Stomach (tissue), 9 donors: ENCODE measurements around the gene CD1E. TPM values are rescaled to one million over a fixed set of nuclear protein-coding genes. Genes with fewer than 3 reads are reported as not detected.

Experiments used
- DNase-seq, 2 donors: peaks; one replicate each; pipeline versions ENCODE4 v3.0.0 to v3.0.0-alpha.2; 2013 to 2019
- H3K27ac ChIP-seq, 5 donors: fragments of 200-600 bp in 4 of 5; sonication (generic) in 4 of 5; one replicate each; pipeline ENCODE4 v1.5.1; 2013 to 2019; ENCODE audit warnings: mild to moderate bottlenecking in 1 of 5, moderate library complexity in 1 of 5
- H3K27me3 ChIP-seq, 3 donors: fragments of 200-600 bp; sonication (generic); one replicate each; pipeline ENCODE4 v1.5.1; 2017 to 2019; ENCODE audit warnings: mixed run types in 1 of 3
- H3K36me3 ChIP-seq, 4 donors: fragments of 200-600 bp; sonication (generic); 1 replicate in 3 of 4; 2 replicates in 1 of 4; pipeline ENCODE4 v1.5.1; 2016 to 2019
- H3K4me1 ChIP-seq, 4 donors: fragments of 200-600 bp; sonication (generic); one replicate each; pipeline ENCODE4 v1.5.1; 2016 to 2019
- H3K4me3 ChIP-seq, 4 donors: fragments of 200-600 bp; sonication (generic) in 3 of 4; one replicate each; pipeline ENCODE4 v1.5.1; 2016 to 2019; ENCODE audit warnings: mild to moderate bottlenecking in 1 of 4
- H3K9me3 ChIP-seq, 4 donors: fragments of 200-600 bp; sonication (generic); one replicate each; pipeline ENCODE4 v1.5.1; 2016 to 2019
- CTCF ChIP-seq, 7 experiments: fragments of 450-650 bp in 4 of 7; fragments of 200-600 bp in 3 of 7; sonication (generic) in 3 of 7; IDR thresholded peaks; one replicate each; pipeline ENCODE4 v1.5.1; 2016 to 2019; ENCODE audit warnings: antibody characterized with exemption in 7 of 7, control low read depth in 2 of 7, mild to moderate bottlenecking in 1 of 7
- EP300 ChIP-seq: sonication (generic); formaldehyde crosslinking; IDR thresholded peaks from one replicate; pipeline ENCODE4 v1.6.1; 2017; ENCODE audit warnings: antibody characterized with exemption
- POLR2A ChIP-seq, 4 donors: fragments of 450-650 bp; IDR thresholded peaks; one replicate each; pipeline ENCODE4 v1.6.1; 2016; ENCODE audit warnings: antibody characterized with exemption in 4 of 4, control low read depth in 2 of 4, mild to moderate bottlenecking in 1 of 4, moderate library complexity in 1 of 4
- POLR2AphosphoS5 ChIP-seq, 3 donors: sonication (generic); formaldehyde crosslinking; IDR thresholded peaks; one replicate each; pipeline ENCODE4 v1.6.1; 2016; ENCODE audit warnings: antibody characterized with exemption in 3 of 3
- WGBS, 5 donors: extraction: QIAGEN DNeasy Blood & Tissue Kit in 3 of 5; methylation state at CpG; one replicate each; pipeline versions ENCODE4 v1.1.5 to v1.1.7; 2013 to 2018; 5-methylcytosine and 5-hydroxymethylcytosine counted together
- intact Hi-C: fragments of 100-400 bp; cut with DNase I; formaldehyde crosslinking; loops from one replicate; pipeline ENCODE4 v1.15.1; 2023; ENCODE audit warnings: low total_unique reads
- polyA plus RNA-seq, 3 donors: library from polyadenylated mRNA; stranded (reverse); fragments of 200-250 nt; gene quantifications; one replicate each; pipeline ENCODE4 v1.2.3, GENCODE V29; 2013
- total RNA-seq, 5 donors: library from RNA; depleted of rRNA; stranded (reverse); fragments of >200 nt; gene quantifications; one replicate each; pipeline versions ENCODE4 v1.1.0 to v1.2.3, GENCODE V29; 2014 to 2016
- donor health status: healthy with polysubstance abuse.
- donor health status: Bipolar disorder and iron deficiency.
- donor health status: healthy.

CD1E gene
- total and polyA plus RNA-seq, 8 donors = 0.53 to 0.92 TPM; not detected in 6

GRCh38 chr1:158324395-158324794 lies 29.3 kb upstream of the CD1E start:
- Histone ChIP-seq H3K36me3 (no peaks in the 10 kb centered on the region), H3K4me1 (no peaks in the 10 kb centered on the region), H3K27me3 (no peaks in the 10 kb centered on the region), H3K27ac (no peak overlapping the region), H3K9me3 (peaks cover 0 to 7% (median 2%) of the 10 kb centered on the region in 4 donors), H3K4me3 (no peak overlapping the region)
- 81 to 86% (median 84%) methylated on average over 4 of the region's 4 CpGs for WGBS, 5 donors
- intact Hi-C loops = no loop called here
- no peak for DNase-seq
- TF ChIP-seq EP300 = no peak
- TF ChIP-seq POLR2AphosphoS5 (IDR thresholded peaks at IDR 0.05) = no peak
- TF ChIP-seq CTCF (IDR thresholded peaks at IDR 0.05) = no peak
- no peak for TF ChIP-seq POLR2A (IDR thresholded peaks at IDR 0.05)

- intact Hi-C loops = no loop called here
- H3K4me3 ChIP-seq = no peak overlapping the region
- no peaks in the 10 kb centered on the region for H3K27me3 ChIP-seq
- no peaks in the 10 kb centered on the region for H3K4me1 ChIP-seq
- no peaks in the 10 kb centered on the region for H3K36me3 ChIP-seq
- peaks cover 0 to 7% (median 0%) of the 10 kb centered on the region in 4 donors for H3K9me3 ChIP-seq
- TF ChIP-seq EP300 = no peak
- H3K27ac ChIP-seq = no peak overlapping the region
- no peak for DNase-seq
Observed at GRCh38 chr1:158327481-158327880, 26.2 kb upstream of the CD1E start.

GRCh38 chr1:158328426-158328825 lies 25.3 kb upstream of the CD1E start:
- H3K27me3 ChIP-seq = no peaks in the 10 kb centered on the region
- DNase-seq = no peak
- WGBS, 5 donors = 84 to 88% (median 85%) methylated on average over 3 of the region's 3 CpGs
- peaks cover 0 to 4% (median 0%) of the 10 kb centered on the region in 4 donors for H3K9me3 ChIP-seq
- intact Hi-C loops = no loop called here
- H3K4me1 ChIP-seq = no peaks in the 10 kb centered on the region
- H3K4me3 ChIP-seq = no peak overlapping the region
- TF ChIP-seq EP300 (no peak), POLR2AphosphoS5 (IDR thresholded peaks at IDR 0.05) (no peak), CTCF (IDR thresholded peaks at IDR 0.05) (no peak), POLR2A (IDR thresholded peaks at IDR 0.05) (no peak)
- H3K36me3 ChIP-seq = no peaks in the 10 kb centered on the region
- H3K27ac ChIP-seq = no peak overlapping the region

GRCh38 chr1:158329300-158329699 lies 24.4 kb upstream of the CD1E start:
- Histone ChIP-seq H3K4me1 (no peaks in the 10 kb centered on the region), H3K27ac (no peak overlapping the region), H3K9me3 (no peaks in the 10 kb centered on the region), H3K4me3 (no peak overlapping the region), H3K36me3 (no peaks in the 10 kb centered on the region), H3K27me3 (no peaks in the 10 kb centered on the region)
- intact Hi-C loops = no loop called here
- TF ChIP-seq POLR2AphosphoS5 (IDR thresholded peaks at IDR 0.05) (no peak), CTCF (IDR thresholded peaks at IDR 0.05) (no peak), EP300 (no peak), POLR2A (IDR thresholded peaks at IDR 0.05) (no peak)
- WGBS, 5 donors = 87 to 91% (median 88%) methylated on average over 7 of the region's 7 CpGs
- DNase-seq = no peak

GRCh38 chr1:158329733-158330132 lies 24.0 kb upstream of the CD1E start:
- no peaks in the 10 kb centered on the region for H3K4me1 ChIP-seq
- no peak for DNase-seq
- no peaks in the 10 kb centered on the region for H3K36me3 ChIP-seq
- no peak overlapping the region for H3K4me3 ChIP-seq
- TF ChIP-seq CTCF (IDR thresholded peaks at IDR 0.05) (peak in 1 of 7 experiments; percentile 30), EP300 (no peak), POLR2A (IDR thresholded peaks at IDR 0.05) (no peak), POLR2AphosphoS5 (IDR thresholded peaks at IDR 0.05) (no peak)
- WGBS, 5 donors = 52 to 83% (median 66%) methylated on average over 3 of the region's 3 CpGs
- no peaks in the 10 kb centered on the region for H3K27me3 ChIP-seq
- H3K9me3 ChIP-seq = no peaks in the 10 kb centered on the region
- no peak overlapping the region for H3K27ac ChIP-seq
- intact Hi-C loops = no loop called here
